Skin of body (tissue), 2 donors: ENCODE measurements around the gene PLA2G4E. TPM values are rescaled to one million over a fixed set of nuclear protein-coding genes. Genes with fewer than 3 reads are reported as not detected.

Experiments used
- DNase-seq: peaks from one replicate; lab custom pipeline; 2025; lab: John Stamatoyannopoulos, UW
- total RNA-seq: library from RNA; depleted of rRNA; stranded (reverse); fragments of >200 nt; gene quantifications from one replicate; pipeline ENCODE4 v1.2.3, GENCODE V29; 2014

PLA2G4E gene
- total RNA-seq, 1 donor from 2014 or later = 33.8 TPM

DNA sequence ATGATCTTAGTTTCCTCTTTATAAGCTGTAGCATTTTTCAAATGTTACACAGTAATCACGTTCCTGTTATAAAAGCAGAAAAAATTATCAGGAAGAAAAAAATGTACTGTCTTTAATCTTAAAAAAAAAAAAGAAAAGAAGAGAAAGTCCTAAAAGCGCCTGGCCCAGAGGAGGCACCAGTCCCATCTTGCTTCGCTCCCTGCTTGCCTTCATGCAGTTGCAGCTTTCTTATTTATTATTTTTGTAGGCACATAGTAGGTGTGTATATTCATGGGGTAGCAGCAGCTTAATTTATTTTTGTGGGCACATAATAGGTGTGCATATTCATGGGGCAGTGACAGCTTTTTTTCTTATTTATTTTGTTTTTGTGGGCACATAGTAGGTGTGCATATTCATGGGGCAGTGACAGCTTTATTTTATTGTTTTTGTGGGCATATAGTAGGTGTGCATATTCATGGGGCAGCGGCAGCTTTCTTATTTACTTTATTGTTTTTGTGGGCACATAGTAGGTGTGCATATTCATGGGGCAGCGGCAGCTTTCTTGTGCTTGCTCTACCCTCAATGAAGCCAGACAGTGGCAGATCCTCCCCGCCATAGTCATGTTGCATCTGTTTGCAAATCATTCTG is 43.0 kb downstream of the PLA2G4E start:
- no peak for DNase-seq

DNA sequence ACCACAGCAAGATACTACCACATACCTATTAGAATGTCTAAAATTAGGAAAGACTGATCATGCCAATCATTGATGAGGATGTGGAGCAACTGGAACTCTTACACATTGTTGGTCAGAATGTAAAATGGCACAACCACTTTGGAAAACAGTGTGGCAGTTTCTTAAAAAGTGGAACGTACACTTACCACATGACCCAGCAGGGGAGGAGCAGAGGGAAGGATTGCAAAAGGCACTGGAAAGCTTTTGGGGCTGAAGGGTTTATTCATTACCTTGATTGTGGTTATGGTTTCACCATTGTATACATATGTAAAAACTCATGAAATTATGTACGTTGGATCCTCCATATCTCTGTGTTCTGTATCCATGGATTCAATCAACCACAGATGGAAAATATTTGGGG is 45.2 kb downstream of the PLA2G4E start:
- DNase-seq = no peak

DNA sequence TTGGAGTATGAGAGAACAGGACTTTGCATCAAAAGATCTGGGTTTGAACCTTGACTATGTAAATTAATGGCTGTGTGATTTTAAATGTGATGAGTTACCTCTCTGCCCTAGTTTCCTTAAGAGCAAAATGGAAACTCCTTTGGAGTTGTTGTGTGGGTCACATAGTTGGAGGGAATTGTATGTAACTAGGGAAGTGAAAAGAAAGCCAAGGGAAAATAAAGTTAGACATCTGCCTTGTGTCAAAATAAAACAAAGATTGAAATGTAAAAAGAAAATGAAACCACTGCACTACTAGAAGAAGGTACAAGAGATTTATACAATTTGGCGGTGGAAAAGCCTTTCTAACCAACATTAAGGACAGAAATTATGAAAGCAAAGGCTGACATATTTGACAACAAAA is 46.8 kb downstream of the PLA2G4E start:
- DNase-seq = no peak

- peak; percentile 95 for DNase-seq
Observed at GRCh38 chr15:41972253-41973242, 48.3 kb downstream of the PLA2G4E start, which contains the start of gene EHD4. Gene EHD4 (minus strand): TSS chr15:41972557. CDS start chr15:41972494, 63 bp downstream.

- no peak for DNase-seq
Observed at GRCh38 chr15:41971895-41972252, 49.0 kb downstream of the PLA2G4E start.

GRCh38 chr15:41971089-41971894 is 49.5 kb downstream of the PLA2G4E start:
- peak; percentile 44 for DNase-seq

DNA sequence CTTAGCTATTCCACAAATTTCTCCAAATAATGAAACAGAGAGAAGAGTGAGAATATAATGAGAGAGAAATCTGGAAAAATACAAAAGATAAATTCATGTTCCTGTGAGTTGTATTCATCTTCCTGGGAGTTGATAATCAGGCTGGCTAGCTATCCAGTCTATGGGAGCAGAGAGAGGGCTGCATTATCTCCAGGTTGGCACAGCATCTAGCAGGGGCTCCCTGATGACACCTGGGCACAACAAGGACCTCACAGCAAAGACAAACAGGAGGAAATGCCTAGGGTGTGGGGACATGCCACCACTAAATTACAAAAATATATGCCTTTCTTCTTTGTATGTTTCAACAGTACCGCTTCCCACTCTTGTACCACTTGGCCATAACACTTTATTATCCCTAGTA is 50.4 kb downstream of the PLA2G4E start:
- no peak for DNase-seq

DNA sequence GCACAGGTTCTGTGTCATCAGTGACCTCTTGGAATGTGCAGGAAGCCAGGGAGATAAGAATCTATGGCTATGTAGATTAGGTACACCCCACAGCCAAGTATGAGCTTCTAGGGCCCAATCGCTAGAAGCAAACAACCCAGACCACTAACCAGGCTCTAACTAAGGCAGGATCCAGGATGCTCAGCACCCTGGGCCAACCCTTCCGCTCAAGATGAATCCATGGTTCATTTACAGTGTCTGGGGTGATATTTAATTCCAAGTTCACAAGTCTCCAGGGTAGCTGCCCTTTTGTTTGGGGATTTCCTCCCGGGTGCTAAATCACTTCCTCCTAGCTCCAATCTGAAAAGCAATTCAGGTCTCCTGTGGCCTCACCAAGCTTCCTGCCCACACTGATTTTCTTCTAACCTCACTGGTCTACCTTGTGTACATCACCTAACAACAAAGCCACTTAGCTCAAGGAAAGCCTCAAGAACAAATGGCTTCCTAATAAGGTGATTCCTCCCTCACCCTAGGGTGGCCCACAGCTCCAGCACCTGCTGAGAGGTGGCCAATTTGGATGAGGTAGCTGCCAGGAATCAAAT is 50.9 kb downstream of the PLA2G4E start:
- DNase-seq = no peak

DNA sequence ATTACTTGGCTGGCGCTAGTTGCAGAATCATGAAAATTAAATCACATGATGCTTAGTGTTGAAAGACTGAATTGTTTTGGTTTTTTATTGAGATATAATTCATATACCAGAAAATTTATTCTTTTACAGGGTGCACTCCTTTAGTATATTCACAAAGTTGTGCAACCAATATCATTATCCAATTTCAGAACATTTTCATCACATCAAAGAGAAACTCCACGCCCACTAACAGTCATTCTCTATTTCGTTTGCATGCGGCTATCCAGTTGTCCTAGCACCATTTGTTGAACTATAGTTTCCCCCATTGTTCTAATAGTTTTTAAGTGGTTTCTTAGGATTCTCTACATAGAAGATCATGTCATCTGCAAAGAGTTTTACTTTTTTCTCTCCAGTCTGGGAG is 52.1 kb downstream of the PLA2G4E start:
- DNase-seq = no peak

- no peak for DNase-seq
Observed at GRCh38 chr15:41967506-41968206, 53.2 kb downstream of the PLA2G4E start.

DNA sequence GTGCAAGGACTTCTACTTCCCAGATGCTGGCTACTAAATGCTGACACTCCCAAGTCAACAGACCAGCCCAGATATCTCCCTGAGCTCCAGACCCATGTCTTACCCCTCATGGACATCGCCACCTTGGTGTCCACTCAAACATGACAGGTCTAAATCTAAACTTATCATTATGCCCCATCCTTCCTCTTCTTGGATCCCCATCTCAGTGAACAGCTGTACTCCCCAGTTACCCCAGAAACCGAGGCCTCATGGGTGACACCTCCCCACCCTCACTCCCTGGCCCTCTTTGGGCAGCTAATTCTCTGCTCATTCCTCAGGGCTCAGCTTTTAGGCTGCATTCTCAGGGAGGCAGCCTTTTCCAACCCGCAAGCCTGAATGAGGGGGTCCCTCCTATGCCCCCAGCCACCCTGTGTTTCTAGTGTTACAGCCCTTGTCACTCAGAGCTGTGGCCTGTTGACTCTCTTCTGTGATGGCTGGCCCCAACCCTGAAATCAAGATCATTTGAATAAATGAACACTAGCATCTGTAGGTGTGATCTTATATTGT is 53.8 kb downstream of the PLA2G4E start:
- no peak for DNase-seq

GRCh38 chr15:41966414-41966812 is 54.4 kb downstream of the PLA2G4E start:
- no peak for DNase-seq

- DNase-seq = no peak
Observed at GRCh38 chr15:41965441-41966413, 55.1 kb downstream of the PLA2G4E start.

DNA sequence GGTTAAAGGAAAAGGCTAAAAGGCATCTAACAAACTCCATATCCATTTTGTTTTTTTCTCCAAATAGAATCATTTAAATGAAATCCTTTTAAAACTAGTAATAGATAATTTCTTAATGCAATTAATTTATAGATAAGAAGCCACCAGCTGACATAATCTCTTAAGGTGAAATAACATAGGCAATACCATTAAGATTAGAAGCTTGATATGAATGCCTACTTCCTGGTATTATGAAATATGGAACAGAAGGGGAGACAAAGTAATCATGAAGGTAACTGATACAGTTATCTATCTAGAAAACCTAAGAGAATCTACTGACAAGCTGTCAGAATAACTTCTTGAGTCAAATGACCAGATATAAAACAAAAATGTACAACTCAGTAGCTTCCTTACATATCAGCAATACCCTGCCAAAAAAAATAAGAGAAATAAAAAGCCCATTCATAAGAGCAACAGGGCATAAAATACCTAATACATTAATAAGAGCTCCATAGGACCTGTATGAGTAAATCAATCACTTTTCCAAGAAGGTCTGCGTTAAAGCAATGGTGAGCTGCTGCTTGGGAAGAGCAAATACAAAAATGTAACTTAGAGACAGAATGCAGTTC is 59.1 kb downstream of the PLA2G4E start:
- no peak for DNase-seq

GRCh38 chr15:41961001-41961518 is 59.8 kb downstream of the PLA2G4E start:
- DNase-seq = no peak

DNA sequence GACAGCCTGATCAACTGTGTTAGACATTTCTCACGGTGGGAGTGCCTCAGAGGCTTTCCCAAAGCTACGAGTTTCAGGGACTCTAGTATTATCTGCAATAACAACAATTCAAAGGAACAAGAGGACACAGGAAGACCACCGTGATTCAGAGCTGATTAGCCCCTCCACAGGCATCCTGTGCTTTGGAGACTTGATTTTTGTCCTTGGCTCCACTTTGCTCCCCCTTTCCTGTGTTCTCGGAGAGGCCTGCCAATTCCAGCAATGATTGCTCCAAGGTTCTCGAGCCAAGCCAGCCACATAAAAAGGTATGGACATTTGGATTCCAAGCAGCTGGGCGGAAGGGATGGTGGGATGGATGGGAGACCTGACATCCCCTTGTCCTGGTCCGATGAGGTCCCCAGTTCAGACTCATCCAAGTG is 62.8 kb downstream of the PLA2G4E start:
- DNase-seq = no peak

DNA sequence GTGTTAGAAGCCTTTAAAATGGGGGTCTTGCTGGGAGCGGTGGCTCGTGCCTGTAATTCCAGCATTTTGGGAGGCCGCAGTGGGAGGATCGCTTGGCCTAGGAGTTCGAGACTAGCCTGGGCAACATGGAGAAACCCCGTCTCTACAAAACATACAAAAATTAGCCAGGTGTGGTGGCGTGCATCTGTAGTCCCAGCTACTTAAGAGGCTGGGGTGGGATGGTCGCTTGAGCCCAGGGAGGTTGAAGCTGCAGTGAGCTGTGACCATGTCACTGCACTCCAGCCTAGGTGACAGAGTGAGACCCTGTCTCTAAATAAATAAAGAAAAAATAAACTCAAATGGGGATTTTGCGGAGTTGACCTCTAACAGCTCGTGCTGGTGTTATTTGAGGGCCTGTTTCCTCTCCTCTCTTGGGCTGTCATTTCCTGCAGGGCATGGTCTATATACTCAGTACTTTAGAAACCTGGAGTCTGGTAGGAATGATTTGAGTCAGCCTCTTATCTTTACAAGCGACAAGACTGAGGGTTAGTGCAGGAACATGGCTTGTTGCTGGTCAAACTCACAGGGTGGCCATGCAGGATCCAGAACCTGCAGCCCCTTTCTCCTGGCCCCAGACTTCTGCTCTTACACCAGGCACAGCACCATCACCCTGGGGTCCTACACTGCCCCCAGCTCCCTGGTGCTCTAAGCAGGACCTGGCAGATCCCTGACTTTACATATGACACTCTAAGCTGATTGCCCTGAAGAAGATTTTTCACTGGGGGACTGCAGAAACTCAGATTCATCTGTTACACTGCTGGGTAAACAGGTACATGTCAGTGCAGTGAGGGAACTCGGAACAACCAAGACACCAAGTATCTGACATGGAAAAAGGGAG is 63.6 kb downstream of the PLA2G4E start:
- no peak for DNase-seq
